ENCODE data around the gene OSBPL10.

Gene OSBPL10

DNA sequence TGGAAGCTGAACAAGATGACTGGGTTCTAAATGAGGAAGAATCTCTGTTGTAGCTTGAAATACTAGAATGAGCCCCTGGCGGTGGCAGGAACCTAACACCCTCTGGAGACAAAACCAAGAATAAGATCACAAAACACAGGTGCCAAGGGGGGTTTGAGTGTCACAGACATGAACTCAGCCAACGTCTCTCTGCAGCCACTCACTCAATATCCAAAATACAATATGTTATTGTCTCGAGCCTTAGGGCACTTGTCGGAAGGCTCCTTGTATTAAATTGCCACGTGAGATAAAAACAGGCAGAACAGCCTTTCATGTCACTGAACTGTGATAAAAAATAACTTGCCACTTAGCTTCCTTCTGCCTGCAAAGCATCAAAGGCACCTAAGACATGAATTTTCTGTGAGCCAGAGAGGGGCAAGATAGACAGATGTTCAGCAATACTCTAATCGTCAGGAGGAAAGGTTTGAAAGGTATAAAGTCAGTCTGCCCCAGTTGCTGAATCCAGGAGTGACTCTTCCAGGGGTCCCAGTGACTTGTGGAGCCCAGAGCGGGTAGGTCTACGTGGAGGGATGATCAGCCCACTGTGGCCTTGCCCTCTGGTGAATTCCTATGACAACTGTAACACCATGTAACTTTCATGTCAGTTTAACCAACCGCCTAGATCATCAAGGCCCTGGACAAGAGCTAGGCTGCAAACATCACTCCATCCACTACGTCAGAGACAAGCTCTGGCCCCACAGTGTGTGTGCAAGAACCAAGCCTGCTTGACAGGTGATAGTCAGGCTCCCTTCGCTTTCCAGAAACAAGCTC is 165.2 kb downstream of the OSBPL10 start:
- H3K9ac ChIP-seq (ENCODE audit: low read length) = no peak overlapping the region
- no peaks in the 10 kb centered on the region for H3K9me3 ChIP-seq (ENCODE audit: low read length)
- no peaks in the 10 kb centered on the region for H3K36me3 ChIP-seq (ENCODE audit: insufficient read depth, low read length)
- no peak overlapping the region for H3K4me3 ChIP-seq (ENCODE audit: low read depth in 1 of 2, low read length in 2 of 2)
- no peaks in the 10 kb centered on the region for H3K4me1 ChIP-seq (ENCODE audit: insufficient read depth, low read length)
- H3K27me3 ChIP-seq (ENCODE audit: control insufficient read depth in 1 of 2, insufficient read depth in 2 of 2, low read length in 2 of 2) = no peaks in the 10 kb centered on the region
- H3K27ac ChIP-seq (ENCODE audit: low read depth, low read length) = no peak overlapping the region

DNA sequence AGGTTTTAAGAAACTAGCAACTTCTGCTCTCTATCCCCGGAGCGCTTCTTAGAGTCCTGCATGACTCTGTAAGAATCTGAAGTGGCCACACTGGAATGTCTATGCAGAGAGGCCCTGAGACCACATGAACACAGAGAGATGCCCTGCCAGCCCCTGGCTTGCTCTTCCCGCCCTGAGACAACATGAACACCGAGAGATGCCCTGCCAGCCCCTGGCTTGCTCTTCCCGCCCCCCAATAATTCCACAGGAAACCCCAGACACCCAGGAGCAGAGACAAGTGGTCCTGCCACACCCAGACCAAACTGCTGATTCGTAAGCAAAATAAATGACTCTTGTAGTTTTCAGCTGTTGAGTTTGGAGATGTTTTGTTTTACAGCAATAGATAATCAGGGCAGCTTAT is 166.1 kb downstream of the OSBPL10 start:
- Histone ChIP-seq H3K27me3 (ENCODE audit: control insufficient read depth in 1 of 2, insufficient read depth in 2 of 2, low read length in 2 of 2) (no peaks in the 10 kb centered on the region), H3K9ac (ENCODE audit: low read length) (no peak overlapping the region), H3K27ac (ENCODE audit: low read depth, low read length) (no peak overlapping the region), H3K4me3 (ENCODE audit: low read depth in 1 of 2, low read length in 2 of 2) (no peak overlapping the region), H3K4me1 (ENCODE audit: insufficient read depth, low read length) (no peaks in the 10 kb centered on the region), H3K36me3 (ENCODE audit: insufficient read depth, low read length) (no peaks in the 10 kb centered on the region), H3K9me3 (ENCODE audit: low read length) (no peaks in the 10 kb centered on the region)

DNA sequence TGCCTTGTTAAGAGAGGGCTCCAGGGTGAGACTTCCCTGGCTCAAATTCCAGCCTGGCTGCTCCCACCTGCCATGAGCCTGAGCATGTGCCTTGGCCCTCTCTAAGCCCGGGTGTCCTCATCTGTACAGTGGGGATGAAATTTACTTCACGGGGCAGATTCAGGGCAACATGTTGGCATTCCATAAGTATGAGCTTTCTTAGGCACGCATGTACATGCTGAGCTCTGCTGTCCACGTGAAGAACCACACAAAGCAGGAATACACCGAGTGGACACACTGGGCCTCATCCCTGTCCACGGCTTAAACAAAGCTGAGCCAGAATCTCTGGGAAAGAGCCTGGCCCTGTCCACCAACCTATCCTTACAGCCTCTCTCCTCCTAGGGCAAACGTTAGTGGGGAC is 167.4 kb downstream of the OSBPL10 start:
- Histone ChIP-seq H3K27me3 (ENCODE audit: control insufficient read depth in 1 of 2, insufficient read depth in 2 of 2, low read length in 2 of 2) (no peaks in the 10 kb centered on the region), H3K9ac (ENCODE audit: low read length) (no peak overlapping the region), H3K9me3 (ENCODE audit: low read length) (no peaks in the 10 kb centered on the region), H3K36me3 (ENCODE audit: insufficient read depth, low read length) (no peaks in the 10 kb centered on the region), H3K27ac (ENCODE audit: low read depth, low read length) (no peak overlapping the region), H3K4me3 (ENCODE audit: low read depth in 1 of 2, low read length in 2 of 2) (no peak overlapping the region), H3K4me1 (ENCODE audit: insufficient read depth, low read length) (no peaks in the 10 kb centered on the region)

DNA sequence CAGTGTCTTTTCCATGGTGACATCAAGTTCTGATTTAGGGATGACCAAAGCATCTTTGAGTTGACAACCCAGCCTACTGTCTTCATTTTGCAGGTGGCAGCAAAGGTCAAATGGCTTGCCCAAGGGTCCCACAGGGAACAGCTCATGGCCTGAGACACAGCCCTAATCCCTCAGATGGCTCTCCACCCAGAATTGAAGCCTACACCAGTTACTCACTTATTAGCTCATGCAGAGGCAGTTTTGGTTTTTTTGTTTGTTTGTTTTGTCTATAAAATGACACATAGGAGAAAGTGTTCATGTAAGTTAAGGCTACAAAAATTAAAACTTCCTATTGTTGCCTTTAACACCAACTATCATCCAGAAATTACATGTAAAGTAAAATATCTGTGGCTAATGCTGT is 167.9 kb downstream of the OSBPL10 start:
- Histone ChIP-seq H3K4me1 (ENCODE audit: insufficient read depth, low read length) (no peaks in the 10 kb centered on the region), H3K9me3 (ENCODE audit: low read length) (no peaks in the 10 kb centered on the region), H3K9ac (ENCODE audit: low read length) (no peak overlapping the region), H3K36me3 (ENCODE audit: insufficient read depth, low read length) (no peaks in the 10 kb centered on the region), H3K27me3 (ENCODE audit: control insufficient read depth in 1 of 2, insufficient read depth in 2 of 2, low read length in 2 of 2) (no peaks in the 10 kb centered on the region), H3K4me3 (ENCODE audit: low read depth in 1 of 2, low read length in 2 of 2) (no peak overlapping the region), H3K27ac (ENCODE audit: low read depth, low read length) (no peak overlapping the region)

DNA sequence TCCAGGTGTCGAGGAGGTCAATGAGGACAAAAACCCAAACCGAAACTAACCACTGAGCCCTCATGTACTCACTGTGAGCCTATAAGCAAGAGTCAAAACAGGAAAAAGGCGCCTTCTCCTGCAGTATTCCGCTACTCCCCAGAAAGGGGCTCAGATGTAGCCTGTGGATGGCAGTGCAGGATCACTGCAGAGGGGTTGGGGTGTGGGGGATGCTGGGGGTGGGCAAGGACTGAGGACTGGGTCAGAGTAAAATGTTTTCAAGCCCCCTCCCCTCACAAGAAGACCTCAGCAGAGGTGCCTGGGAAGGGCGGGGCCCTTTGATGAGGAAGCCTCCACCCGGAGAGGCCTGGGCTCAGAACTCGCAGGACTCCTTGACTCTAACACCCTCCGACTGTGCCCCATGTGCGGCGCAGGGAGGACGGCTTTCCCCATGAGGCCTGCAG is 170.1 kb downstream of the OSBPL10 start:
- Histone ChIP-seq H3K27ac (ENCODE audit: low read depth, low read length) (no peak overlapping the region), H3K9ac (ENCODE audit: low read length) (no peak overlapping the region), H3K36me3 (ENCODE audit: insufficient read depth, low read length) (no peaks in the 10 kb centered on the region), H3K4me1 (ENCODE audit: insufficient read depth, low read length) (no peaks in the 10 kb centered on the region), H3K27me3 (ENCODE audit: control insufficient read depth in 1 of 2, insufficient read depth in 2 of 2, low read length in 2 of 2) (no peaks in the 10 kb centered on the region), H3K9me3 (ENCODE audit: low read length) (no peaks in the 10 kb centered on the region), H3K4me3 (ENCODE audit: low read depth in 1 of 2, low read length in 2 of 2) (no peak overlapping the region)

DNA sequence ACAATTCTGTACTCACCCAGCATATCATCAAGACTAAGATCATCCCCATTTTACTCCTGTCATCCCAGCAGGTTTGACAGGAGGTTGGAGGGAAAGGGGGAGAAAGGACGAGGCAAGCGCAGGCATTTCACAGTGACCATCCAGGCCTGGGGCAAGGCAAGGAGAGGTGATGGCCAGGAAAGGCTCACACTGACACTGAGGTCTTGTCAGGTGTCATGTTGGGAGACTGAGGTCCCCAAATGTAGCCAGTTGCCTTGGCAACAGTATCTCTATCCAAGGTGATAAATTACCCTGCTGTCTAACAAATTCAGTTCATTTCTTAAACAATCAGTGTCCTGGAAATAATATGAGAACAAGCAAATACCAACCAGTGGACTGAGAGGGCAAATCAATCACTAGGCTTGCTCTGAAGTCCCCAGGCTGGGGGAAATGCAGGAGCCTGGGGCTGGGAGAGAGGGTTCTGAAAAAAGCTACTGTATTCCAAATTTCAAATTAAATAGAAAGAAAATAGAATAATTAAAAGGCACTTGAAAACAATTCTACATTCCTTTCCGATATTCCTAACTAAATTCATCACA is 172.8 kb downstream of the OSBPL10 start:
- no peaks in the 10 kb centered on the region for H3K4me1 ChIP-seq (ENCODE audit: insufficient read depth, low read length)
- no peaks in the 10 kb centered on the region for H3K9me3 ChIP-seq (ENCODE audit: low read length)
- no peaks in the 10 kb centered on the region for H3K27me3 ChIP-seq (ENCODE audit: control insufficient read depth in 1 of 2, insufficient read depth in 2 of 2, low read length in 2 of 2)
- H3K4me3 ChIP-seq (ENCODE audit: low read depth in 1 of 2, low read length in 2 of 2) = no peak overlapping the region
- no peak overlapping the region for H3K9ac ChIP-seq (ENCODE audit: low read length)
- H3K27ac ChIP-seq (ENCODE audit: low read depth, low read length) = no peak overlapping the region
- no peaks in the 10 kb centered on the region for H3K36me3 ChIP-seq (ENCODE audit: insufficient read depth, low read length)

DNA sequence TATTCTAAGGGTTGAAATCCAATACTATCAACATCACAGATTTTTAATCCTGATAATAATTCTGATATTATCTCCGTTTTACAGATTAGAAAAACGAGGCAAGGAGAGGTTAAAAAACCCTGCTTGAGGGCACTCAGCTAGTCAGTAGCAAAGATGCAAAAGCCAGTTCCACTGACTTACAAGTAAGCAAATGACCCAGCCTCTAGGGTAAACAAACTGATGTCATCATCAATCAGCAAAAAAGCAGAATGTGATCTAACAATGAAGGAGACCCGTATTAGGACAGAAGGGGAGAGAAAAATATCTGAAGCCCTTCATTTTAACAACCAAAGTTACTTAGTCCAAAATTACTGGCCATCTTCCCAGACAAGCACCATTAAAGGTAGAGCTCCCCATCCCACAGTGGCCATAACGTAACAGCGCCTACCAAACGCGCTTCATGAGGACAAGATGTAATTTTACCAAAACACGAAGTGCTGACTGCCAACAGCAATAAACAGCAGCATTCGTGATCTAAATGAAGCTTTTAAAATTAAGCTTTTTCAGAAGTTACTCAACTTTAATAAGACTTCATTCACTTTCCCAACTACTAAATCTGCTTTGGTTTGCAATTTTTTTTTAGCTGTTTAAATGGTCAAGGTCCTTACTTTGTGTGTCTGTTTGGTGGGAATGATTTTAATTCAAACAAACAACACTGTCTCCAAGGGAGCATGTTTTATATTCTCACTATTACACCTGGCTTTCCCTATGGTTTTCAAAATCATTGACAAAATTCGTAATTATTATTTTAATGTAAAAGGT is 176.6 kb downstream of the OSBPL10 start:
- Histone ChIP-seq H3K4me1 (ENCODE audit: insufficient read depth, low read length) (no peaks in the 10 kb centered on the region), H3K27ac (ENCODE audit: low read depth, low read length) (no peak overlapping the region), H3K36me3 (ENCODE audit: insufficient read depth, low read length) (no peaks in the 10 kb centered on the region), H3K9ac (ENCODE audit: low read length) (no peak overlapping the region), H3K9me3 (ENCODE audit: low read length) (no peaks in the 10 kb centered on the region), H3K4me3 (ENCODE audit: low read depth in 1 of 2, low read length in 2 of 2) (no peak overlapping the region), H3K27me3 (ENCODE audit: control insufficient read depth in 1 of 2, insufficient read depth in 2 of 2, low read length in 2 of 2) (no peaks in the 10 kb centered on the region)

DNA sequence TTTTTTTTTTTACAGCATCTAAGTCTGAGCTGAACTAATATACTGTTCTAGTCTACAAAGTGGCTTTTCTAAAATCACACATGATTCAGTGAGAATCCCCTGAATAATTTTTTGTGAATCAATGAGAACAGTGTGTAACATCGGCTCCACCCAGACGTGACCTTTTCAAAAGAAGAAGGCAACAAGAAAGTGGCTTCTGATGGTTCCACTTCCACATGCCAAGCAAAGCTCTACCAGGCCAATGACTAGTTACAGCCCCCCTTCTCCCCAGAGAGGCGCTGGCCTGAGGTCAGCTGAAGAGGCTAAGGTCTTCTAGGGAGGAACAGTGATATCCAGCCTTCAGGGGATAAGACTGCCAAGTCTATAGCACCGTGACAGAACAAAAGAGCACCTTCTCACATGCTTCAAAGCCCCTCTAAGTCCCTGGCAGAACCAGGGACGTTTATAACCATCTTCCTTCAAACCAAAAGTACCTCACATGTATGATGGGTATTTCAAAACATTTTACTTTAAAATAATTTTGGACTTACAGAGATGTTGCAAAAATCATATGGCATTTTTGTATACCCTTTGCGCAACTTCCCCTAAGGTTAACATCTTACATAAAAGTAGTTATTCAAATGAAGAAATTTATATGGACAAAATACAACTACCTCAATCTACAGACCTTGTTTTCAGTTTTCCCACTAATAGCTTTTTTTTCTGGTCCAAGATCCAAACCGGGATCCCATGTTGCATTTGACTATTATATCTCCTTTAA is 177.9 kb downstream of the OSBPL10 start:
- no peak overlapping the region for H3K27ac ChIP-seq (ENCODE audit: low read depth, low read length)
- no peaks in the 10 kb centered on the region for H3K36me3 ChIP-seq (ENCODE audit: insufficient read depth, low read length)
- no peaks in the 10 kb centered on the region for H3K9me3 ChIP-seq (ENCODE audit: low read length)
- no peak overlapping the region for H3K4me3 ChIP-seq (ENCODE audit: low read depth in 1 of 2, low read length in 2 of 2)
- H3K27me3 ChIP-seq (ENCODE audit: control insufficient read depth in 1 of 2, insufficient read depth in 2 of 2, low read length in 2 of 2) = no peaks in the 10 kb centered on the region
- no peak overlapping the region for H3K9ac ChIP-seq (ENCODE audit: low read length)
- no peaks in the 10 kb centered on the region for H3K4me1 ChIP-seq (ENCODE audit: insufficient read depth, low read length)

DNA sequence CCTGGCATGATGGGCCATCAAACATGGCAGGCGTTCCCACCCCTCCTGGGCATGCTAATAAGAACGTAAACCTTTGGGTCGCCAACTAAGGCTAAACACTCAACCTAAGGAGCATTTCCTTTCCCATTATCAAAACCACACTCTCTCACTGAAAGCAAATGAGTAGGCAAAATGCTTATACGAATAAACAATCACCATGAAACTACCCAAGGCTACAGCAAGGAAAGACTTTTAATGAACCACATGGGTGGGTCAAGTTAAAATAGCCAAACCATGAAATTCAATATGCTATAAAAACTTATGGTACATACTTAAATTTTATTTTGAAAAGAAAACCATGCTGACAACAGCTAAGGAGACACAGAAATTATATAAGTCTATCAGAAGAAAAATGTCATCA is 180.6 kb downstream of the OSBPL10 start:
- no peaks in the 10 kb centered on the region for H3K36me3 ChIP-seq (ENCODE audit: insufficient read depth, low read length)

DNA sequence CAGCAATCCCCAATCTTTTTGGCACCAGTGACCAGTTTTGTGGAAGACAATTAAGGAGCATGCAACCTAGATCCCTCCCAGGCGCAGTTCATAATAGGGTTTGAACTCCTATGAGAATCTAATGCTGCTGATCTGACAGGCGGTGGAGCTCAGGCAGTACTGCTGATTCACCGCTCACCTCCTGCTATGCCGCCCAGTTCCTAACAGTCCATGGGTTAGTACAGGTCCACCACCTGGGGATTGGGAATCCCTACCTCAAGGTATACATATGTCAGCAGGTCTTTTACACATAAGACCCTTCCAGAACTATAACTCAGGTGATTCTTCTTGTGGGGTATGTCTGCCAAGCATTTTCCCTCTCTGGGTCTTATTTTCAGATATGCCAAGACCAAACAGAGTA is 182.2 kb downstream of the OSBPL10 start:
- H3K36me3 ChIP-seq (ENCODE audit: insufficient read depth, low read length) = no peaks in the 10 kb centered on the region
- H3K9me3 ChIP-seq (ENCODE audit: low read length) = no peaks in the 10 kb centered on the region
- H3K9ac ChIP-seq (ENCODE audit: low read length) = no peak overlapping the region
- no peak overlapping the region for H3K4me3 ChIP-seq (ENCODE audit: low read depth in 1 of 2, low read length in 2 of 2)
- no peak overlapping the region for H3K27ac ChIP-seq (ENCODE audit: low read depth, low read length)
- no peaks in the 10 kb centered on the region for H3K4me1 ChIP-seq (ENCODE audit: insufficient read depth, low read length)
- H3K27me3 ChIP-seq (ENCODE audit: control insufficient read depth in 1 of 2, insufficient read depth in 2 of 2, low read length in 2 of 2) = no peaks in the 10 kb centered on the region

More for the DNA sequence above, 180.6 kb downstream of the OSBPL10 start:
- Histone ChIP-seq H3K27ac (ENCODE audit: low read depth, low read length) (no peak overlapping the region), H3K4me3 (ENCODE audit: low read depth in 1 of 2, low read length in 2 of 2) (no peak overlapping the region), H3K9ac (ENCODE audit: low read length) (no peak overlapping the region), H3K27me3 (ENCODE audit: control insufficient read depth in 1 of 2, insufficient read depth in 2 of 2, low read length in 2 of 2) (no peaks in the 10 kb centered on the region), H3K9me3 (ENCODE audit: low read length) (no peaks in the 10 kb centered on the region), H3K4me1 (ENCODE audit: insufficient read depth, low read length) (no peaks in the 10 kb centered on the region)

DNA sequence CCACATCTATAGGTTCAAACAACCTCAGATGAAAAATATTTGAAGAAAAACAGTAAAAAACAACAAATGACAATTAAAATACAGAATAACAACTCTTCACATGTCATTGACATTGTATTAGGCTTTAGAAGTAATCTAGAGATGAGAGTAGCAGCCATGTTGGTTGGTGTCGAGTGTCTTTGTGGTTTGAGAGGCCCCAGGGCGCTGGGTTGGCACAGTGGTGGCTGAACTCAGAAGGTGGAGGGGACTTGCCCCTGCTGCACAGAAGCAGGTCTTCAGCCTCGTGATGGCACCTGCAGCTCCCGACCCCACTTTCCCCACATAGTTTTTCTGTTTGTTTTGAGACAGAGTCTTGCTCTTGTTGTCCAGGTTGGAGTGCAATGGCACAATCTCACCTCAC is 187.2 kb downstream of the OSBPL10 start:
- H3K9ac ChIP-seq (ENCODE audit: low read length) = no peak overlapping the region
- no peak overlapping the region for H3K27ac ChIP-seq (ENCODE audit: low read depth, low read length)
- no peaks in the 10 kb centered on the region for H3K36me3 ChIP-seq (ENCODE audit: insufficient read depth, low read length)
- H3K4me1 ChIP-seq (ENCODE audit: insufficient read depth, low read length) = no peaks in the 10 kb centered on the region
- H3K27me3 ChIP-seq (ENCODE audit: control insufficient read depth in 1 of 2, insufficient read depth in 2 of 2, low read length in 2 of 2) = no peaks in the 10 kb centered on the region
- no peaks in the 10 kb centered on the region for H3K9me3 ChIP-seq (ENCODE audit: low read length)
- H3K4me3 ChIP-seq (ENCODE audit: low read depth in 1 of 2, low read length in 2 of 2) = no peak overlapping the region
